IPS-NIHi7 (cell line): ENCODE results near the gene SDK2.

Source experiments
- DNase-seq: peaks from one replicate; pipeline ENCODE4 v3.0.0; 2012; ENCODE audit warnings: mixed read lengths; ENCODE audit errors: extremely low spot score

Gene SDK2

DNA sequence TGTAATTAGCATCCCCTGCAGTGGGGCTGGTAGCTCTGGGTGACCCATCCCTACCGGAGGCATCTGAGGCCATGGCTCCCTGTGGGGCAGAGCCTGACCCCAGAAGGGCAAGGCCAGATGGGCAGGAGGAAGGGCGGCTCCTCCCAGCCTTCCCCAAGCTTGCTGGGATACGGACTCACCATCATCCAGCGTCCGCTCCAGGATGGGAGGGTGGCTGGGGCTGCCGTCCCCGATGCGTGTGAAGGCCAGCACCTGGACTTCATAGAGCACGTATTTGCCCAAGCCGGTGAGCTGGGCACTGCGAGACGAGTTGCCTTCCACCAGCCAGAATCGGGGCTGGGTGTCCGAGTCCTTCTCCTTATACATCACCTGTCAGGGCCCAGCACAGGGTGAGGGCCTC, 250.9 kb downstream of the SDK2 start:
- DNase-seq: no peak

GRCh38 chr17:73391331-73392265, 252.6 kb downstream of the SDK2 start:
- DNase-seq: no peak

GRCh38 chr17:73390851-73391250, 253.4 kb downstream of the SDK2 start:
- DNase-seq: no peak

DNA sequence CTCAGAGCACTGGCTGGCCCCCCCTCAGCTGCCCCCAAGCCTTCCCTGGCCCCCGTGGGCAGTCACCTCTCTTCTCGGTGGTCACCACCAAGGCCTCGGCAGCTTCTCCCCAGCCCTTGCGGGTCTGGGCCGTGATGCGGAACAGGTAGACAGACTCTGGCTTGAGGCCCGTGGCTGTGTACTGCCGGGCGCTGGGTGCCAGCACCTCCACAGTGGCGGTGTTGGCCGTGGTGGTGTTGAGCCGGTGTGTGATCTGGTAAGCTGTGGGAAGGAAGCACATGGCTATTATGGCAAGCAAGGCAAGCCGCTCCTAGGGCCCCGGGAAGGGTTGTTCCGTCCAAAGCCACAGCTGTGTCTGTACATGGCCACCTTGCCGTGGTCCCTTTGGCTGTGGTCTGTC, 254.0 kb downstream of the SDK2 start:
- DNase-seq: no peak

DNA sequence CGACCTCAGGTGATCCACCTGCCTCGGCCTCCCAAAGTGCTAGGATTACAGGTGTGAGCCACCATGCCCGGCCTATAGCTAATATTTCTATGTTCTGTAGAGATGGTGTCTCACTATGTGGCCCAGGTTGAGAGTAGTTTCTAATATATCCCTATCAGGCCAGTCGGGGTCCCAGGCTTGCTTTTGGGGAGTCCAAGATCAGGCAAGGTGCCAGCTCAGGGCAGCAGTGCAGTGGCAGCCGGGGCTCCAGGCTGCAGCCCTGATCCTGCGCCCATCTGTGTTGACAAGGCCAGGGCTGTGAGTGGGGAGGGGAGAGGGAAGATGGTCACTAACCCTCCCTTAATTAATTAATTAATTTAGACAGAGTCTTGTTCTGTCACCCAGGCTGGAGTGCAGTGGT, 254.8 kb downstream of the SDK2 start:
- no peak for DNase-seq

- no peak for DNase-seq
Observed at GRCh38 chr17:73388578-73388905, 255.7 kb downstream of the SDK2 start.

DNA sequence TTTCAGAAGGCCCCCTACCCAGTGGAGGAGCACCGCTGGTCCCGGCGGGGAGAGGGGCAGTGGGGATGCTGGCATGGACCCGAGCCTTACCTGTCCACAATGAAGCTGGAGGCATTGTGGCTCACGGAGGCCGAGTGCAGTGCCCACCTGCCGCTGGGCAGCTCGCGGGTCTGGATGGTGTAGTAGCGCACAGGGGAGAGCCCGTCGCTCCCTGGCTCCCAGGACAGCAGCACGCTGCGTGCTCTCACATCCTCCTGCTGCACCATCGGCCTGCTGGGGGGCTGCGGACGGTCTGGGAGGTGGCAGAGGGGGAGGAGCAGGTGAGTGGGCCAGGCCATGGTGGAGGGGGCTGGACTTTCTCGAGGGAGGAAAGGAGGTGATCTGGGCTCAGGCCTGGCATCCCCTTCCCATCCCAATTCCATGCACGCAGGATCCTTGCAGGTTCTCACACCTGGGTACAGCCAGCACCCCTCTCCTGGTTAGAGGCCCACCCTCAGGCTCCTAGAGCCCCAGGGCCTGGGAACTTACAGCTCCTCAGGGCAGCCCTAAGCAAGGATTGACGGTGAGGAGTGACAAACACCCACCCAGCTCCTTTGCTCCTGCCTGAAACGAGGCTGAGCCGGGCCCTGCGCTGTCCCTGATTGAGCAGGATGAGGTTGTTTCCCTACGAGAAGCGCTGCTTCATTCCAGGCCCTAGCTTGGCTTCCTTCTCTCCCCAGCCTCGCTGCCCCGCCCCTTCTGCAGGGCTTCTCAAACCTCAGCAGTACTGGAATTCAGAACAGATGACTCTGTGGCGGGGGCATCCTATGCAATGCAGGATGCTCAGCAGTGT, 256.3 kb downstream of the SDK2 start:
- no peak for DNase-seq

DNA sequence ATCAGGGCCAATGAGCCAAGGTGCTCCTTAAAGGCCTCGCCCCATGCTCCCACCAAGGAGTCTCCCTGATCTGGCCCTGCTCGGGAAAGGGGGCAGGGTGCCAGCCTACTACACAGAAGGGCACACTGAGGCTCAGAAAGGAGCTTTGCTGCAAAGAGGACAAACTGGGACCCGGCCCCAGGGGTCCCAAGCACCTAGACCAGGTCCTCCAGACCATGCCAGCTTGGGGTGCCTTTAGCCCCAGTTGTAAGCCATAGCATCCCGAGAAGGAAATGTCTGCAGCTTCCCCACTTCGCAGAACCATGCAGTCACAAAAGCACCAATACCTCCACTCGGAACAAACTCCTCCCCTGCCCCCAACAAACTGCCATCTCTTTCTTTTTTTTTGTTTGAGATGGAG, 257.7 kb downstream of the SDK2 start:
- no peak for DNase-seq

- no peak for DNase-seq
Observed at GRCh38 chr17:73384926-73385325, 259.3 kb downstream of the SDK2 start.

GRCh38 chr17:73380439-73381106, 263.7 kb downstream of the SDK2 start:
- DNase-seq: no peak

GRCh38 chr17:73379826-73380225, 264.4 kb downstream of the SDK2 start:
- DNase-seq: no peak

DNA sequence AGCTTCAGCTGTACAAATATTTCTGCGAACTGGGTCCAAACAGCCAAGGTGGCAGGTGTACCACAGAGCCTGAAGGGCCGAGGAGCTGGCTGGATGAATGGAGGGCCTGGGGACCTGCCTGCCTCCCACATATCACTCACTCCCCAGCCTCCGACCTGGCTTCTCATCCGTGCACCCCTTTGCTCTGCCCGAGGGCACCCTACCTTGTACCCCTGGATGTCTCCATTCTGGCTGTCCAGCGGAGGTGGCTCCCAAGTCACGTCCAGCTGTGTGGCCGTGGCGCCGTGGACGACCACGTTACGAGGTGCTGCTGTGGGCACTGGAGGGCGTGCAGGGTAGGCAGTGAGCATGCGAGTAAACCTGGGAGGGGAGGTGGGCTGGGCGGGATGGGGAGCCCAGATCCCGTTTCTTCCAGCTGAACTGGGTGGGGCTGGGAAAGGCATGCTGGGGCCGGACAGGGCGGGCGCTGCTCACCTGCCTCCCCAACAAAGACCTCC, 265.2 kb downstream of the SDK2 start:
- DNase-seq: no peak

DNA sequence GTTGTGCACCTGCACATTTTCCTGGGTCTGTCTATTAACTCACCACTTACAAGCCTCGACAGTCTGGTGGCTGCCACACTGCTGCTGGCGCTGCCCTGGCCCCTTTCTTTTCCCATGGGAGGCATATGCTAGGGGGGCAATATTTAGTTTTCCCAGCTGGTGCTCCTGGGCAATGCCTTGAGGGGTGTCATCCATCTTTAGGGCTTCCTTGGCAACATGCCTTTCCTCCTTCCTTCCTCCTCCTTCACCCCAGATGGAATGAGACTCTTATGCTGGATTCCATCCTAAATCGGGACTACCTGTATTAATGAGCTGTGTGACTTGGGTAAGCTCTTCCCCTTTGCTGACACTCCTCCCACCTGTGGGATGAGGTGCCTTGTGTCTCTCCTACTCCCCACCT, 267.6 kb downstream of the SDK2 start:
- no peak for DNase-seq

DNA sequence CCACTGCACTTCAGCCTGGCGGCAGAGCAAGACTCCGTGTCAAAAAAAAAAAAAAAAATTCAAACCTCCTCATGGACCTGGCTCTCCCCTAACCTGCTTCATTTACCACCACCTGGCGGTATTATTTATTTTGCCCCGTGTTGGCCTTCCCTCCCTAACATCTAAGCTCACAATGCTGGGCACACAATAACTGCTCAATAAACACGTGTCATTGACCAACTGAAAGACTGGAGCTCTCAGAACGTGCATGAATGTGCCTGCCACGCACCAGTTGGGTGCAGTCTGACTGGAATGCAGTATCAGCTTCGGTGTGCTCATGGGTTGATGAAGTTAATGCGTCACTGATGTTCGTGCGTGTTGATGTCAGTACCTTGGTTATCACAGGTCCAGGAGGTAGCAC, 268.1 kb downstream of the SDK2 start:
- no peak for DNase-seq

GRCh38 chr17:73371836-73372235, 272.4 kb downstream of the SDK2 start:
- no peak for DNase-seq

- DNase-seq: no peak
Observed at GRCh38 chr17:73371285-73371684, 273.0 kb downstream of the SDK2 start.

DNA sequence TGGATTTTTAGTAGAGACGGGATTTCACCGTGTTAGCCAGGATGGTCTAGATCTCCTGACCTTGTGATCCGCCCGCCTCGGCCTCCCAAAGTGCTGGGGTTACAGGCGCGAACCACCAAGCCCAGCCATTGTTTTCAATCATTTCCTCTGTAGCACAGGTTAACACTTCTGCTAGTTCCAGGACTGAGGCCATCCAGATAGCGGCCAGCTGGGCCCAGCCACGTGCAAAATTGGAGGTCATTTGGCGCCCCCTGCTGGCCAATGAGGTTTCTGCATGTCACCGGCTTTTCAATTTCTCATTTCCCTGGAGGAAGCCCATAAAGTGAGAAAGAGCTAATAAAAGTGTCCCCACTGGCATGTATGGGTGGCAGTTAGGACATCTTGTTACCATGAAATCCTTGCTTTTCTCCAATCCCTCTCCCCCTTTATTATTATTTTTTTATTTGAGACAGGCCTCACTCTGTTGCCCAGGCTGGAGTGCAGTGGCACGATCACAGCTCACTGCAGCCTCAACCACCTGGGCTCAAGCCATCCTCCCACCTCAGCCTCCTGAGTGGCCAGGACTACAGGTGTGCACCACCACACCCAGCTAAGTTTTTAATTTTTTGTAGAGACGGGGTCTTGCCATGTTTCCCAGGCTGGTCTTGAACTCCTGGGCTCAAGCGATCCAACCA, 274.3 kb downstream of the SDK2 start:
- peak; percentile 92 for DNase-seq

GRCh38 chr17:73369111-73369521, 275.1 kb downstream of the SDK2 start:
- no peak for DNase-seq

- DNase-seq: no peak
Observed at GRCh38 chr17:73368085-73368631, 276.1 kb downstream of the SDK2 start.

DNA sequence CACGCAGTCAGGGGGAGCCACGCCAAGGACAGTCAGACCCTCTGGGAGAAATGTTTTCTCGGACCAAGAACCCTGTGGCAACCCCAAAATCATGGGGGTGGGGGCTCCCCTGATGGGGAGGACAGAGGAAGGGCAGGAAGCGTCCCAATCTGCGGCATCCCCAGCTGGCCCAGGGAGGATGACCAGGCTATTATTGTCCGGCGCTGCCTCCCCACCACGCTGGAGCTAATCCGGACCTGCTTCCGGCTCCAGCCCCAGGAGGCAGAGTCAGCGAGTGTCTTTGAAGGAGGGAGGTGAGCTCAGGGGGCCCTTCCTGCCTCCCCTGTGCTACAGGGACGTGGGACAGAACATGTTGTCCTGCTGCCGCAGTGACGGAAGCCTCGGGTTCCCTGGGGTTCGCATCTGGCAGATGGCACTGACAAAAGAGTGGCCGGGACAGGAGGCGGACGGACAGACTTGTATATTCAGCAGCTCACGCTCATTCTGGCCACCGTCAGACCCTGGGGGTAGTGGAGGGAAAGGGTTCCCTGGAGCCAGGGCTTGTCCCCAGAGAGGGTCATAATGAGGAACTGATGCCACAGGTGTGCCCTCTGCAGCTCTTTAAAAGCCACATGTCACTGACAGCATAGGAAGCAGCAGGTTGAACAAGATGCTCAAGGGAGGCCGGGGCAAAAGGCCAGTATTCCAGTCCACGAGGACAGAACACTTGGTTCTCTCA, 278.2 kb downstream of the SDK2 start:
- DNase-seq: no peak
